Chondrocyte (in vitro differentiated cells): Measurements from ENCODE around the gene ORC2. TPM values are rescaled to one million over a fixed set of nuclear protein-coding genes. Genes with fewer than 3 reads are reported as not detected.
A peak's percentile ranks its signal among the peaks of the same experiment; 100 is the strongest.

ENCODE experiments used
- DNase-seq: peaks from one replicate; pipeline ENCODE4 v3.0.0; 2021; ENCODE audit warnings: mixed read lengths, low spot score
- H3K27ac Mint-ChIP-seq: one replicate; pipeline ENCODE4 v1.8.0; 2021; ENCODE audit warnings: mild to moderate bottlenecking, moderate library complexity, mixed read lengths; ENCODE audit not compliant: unreplicated experiment
- H3K27me3 Mint-ChIP-seq: 2 replicates; pipeline ENCODE4 v1.8.0; 2021; ENCODE audit warnings: low read depth, mixed read lengths
- H3K36me3 Mint-ChIP-seq: 2 replicates; pipeline ENCODE4 v1.8.0; 2021; ENCODE audit warnings: low read depth, mixed read lengths
- H3K4me1 Mint-ChIP-seq: 2 replicates; pipeline ENCODE4 v1.8.0; 2021; ENCODE audit warnings: low read depth, mild to moderate bottlenecking, mixed read lengths
- H3K4me3 Mint-ChIP-seq: one replicate; pipeline ENCODE4 v1.8.0; 2021; ENCODE audit warnings: mild to moderate bottlenecking, moderate library complexity, mixed read lengths; ENCODE audit not compliant: unreplicated experiment
- H3K9me3 Mint-ChIP-seq: 2 replicates; pipeline ENCODE4 v1.8.0; 2021; ENCODE audit warnings: low read depth, mixed read lengths
- CTCF ChIP-seq: fragments of 200-600 bp; sonication (generic); IDR thresholded peaks from 2 replicates; pipeline ENCODE4 v1.5.0; 2021; ENCODE audit warnings: antibody characterized with exemption, mild to moderate bottlenecking, moderate library complexity
- total RNA-seq: library from RNA; stranded (reverse); gene quantifications from 3 replicates; pipeline ENCODE4 v1.2.1, GENCODE V29; 2021

ORC2 gene
- total RNA-seq, 1 donor from 2014 or later = 19.2 TPM

GRCh38 chr2:200961674-200962073 is 1.8 kb downstream of the ORC2 start:
- no peak for DNase-seq
- Mint-ChIP-seq H3K36me3 (peaks cover 8% of the 10 kb centered on the region), H3K27me3 (no peaks in the 10 kb centered on the region), H3K4me3 (no peak overlapping the region), H3K4me1 (peaks cover 37% of the 10 kb centered on the region), H3K9me3 (no peaks in the 10 kb centered on the region), H3K27ac (no peak overlapping the region)
- no peak for TF ChIP-seq CTCF

GRCh38 chr2:200950378-200950777 is 13.1 kb downstream of the ORC2 start:
- Mint-ChIP-seq H3K36me3 (peaks cover 13% of the 10 kb centered on the region), H3K9me3 (no peaks in the 10 kb centered on the region), H3K4me1 (peaks cover 6% of the 10 kb centered on the region), H3K27ac (no peak overlapping the region), H3K4me3 (no peak overlapping the region), H3K27me3 (no peaks in the 10 kb centered on the region)
- TF ChIP-seq CTCF = no peak
- no peak for DNase-seq

GRCh38 chr2:200945395-200945729 is 18.1 kb downstream of the ORC2 start:
- Mint-ChIP-seq H3K27ac (peak overlapping the region; percentile 96), H3K4me3 (no peak overlapping the region), H3K27me3 (no peaks in the 10 kb centered on the region), H3K4me1 (peaks cover 27% of the 10 kb centered on the region), H3K36me3 (peaks cover 17% of the 10 kb centered on the region), H3K9me3 (no peaks in the 10 kb centered on the region)
- TF ChIP-seq CTCF = no peak
- no peak for DNase-seq

GRCh38 chr2:200944467-200945394 is 18.7 kb downstream of the ORC2 start:
- no peak for DNase-seq
- Mint-ChIP-seq H3K4me3 (no peak overlapping the region), H3K36me3 (peaks cover 18% of the 10 kb centered on the region), H3K4me1 (peaks cover 27% of the 10 kb centered on the region), H3K27ac (peak overlapping the region; percentile 96), H3K27me3 (no peaks in the 10 kb centered on the region), H3K9me3 (no peaks in the 10 kb centered on the region)
- no peak for TF ChIP-seq CTCF

- Mint-ChIP-seq H3K4me3 (no peak overlapping the region), H3K4me1 (peaks cover 24% of the 10 kb centered on the region), H3K27me3 (no peaks in the 10 kb centered on the region), H3K36me3 (peaks cover 19% of the 10 kb centered on the region), H3K9me3 (no peaks in the 10 kb centered on the region), H3K27ac (peak overlapping the region; percentile 96)
- no peak for TF ChIP-seq CTCF
- DNase-seq = no peak
Measured at GRCh38 chr2:200943527-200944105, 19.8 kb downstream of the ORC2 start.
